ENCODE data around the gene IFNL1. TPM values are rescaled to one million over a fixed set of nuclear protein-coding genes. Genes with fewer than 3 reads are reported as not detected.

IFNL1 gene
- total RNA-seq, 2 donors from 2014 or later = not detected

- Histone ChIP-seq H3K36me3 (no peaks in the 10 kb centered on the region), H3K4me1 (no peaks in the 10 kb centered on the region), H3K9me3 (no peaks in the 10 kb centered on the region), H3K27me3 (no peaks in the 10 kb centered on the region), H3K27ac (no peak overlapping the region), H3K9ac (ENCODE audit: low read depth in 2 of 2, low read length in 2 of 2) (no peak overlapping the region), H3K4me3 (no peak overlapping the region)
- intact Hi-C loops (cut with DNase I) = no loop called here
- TF ChIP-seq CTCF (IDR thresholded peaks at IDR 0.05) = no peak
- DNase-seq = no peak
Observed at GRCh38 chr19:39284032-39284431, 12.2 kb upstream of the IFNL1 start.

- Histone ChIP-seq H3K9me3 (no peaks in the 10 kb centered on the region), H3K27ac (no peak overlapping the region), H3K27me3 (no peaks in the 10 kb centered on the region), H3K36me3 (no peaks in the 10 kb centered on the region), H3K4me3 (no peak overlapping the region), H3K9ac (ENCODE audit: low read depth in 2 of 2, low read length in 2 of 2) (no peak overlapping the region), H3K4me1 (no peaks in the 10 kb centered on the region)
- TF ChIP-seq CTCF (IDR thresholded peaks at IDR 0.05) = no peak
- intact Hi-C loops (cut with DNase I) = no loop called here
- DNase-seq = no peak
Observed at GRCh38 chr19:39293394-39293793, 2.8 kb upstream of the IFNL1 start.

GRCh38 chr19:39296906-39297305 is 699 bp downstream of the IFNL1 start:
- H3K9me3 ChIP-seq = no peaks in the 10 kb centered on the region
- intact Hi-C loops (cut with DNase I) = no loop called here
- DNase-seq = no peak
- no peak overlapping the region for H3K9ac ChIP-seq (ENCODE audit: low read depth in 2 of 2, low read length in 2 of 2)
- no peaks in the 10 kb centered on the region for H3K36me3 ChIP-seq
- H3K27me3 ChIP-seq = no peaks in the 10 kb centered on the region
- H3K27ac ChIP-seq = no peak overlapping the region
- no peak overlapping the region for H3K4me3 ChIP-seq
- no peak for TF ChIP-seq CTCF (IDR thresholded peaks at IDR 0.05)
- no peaks in the 10 kb centered on the region for H3K4me1 ChIP-seq

- Histone ChIP-seq H3K9me3 (no peaks in the 10 kb centered on the region), H3K36me3 (no peaks in the 10 kb centered on the region), H3K4me1 (no peaks in the 10 kb centered on the region), H3K9ac (ENCODE audit: low read depth in 2 of 2, low read length in 2 of 2) (no peak overlapping the region), H3K27me3 (no peaks in the 10 kb centered on the region), H3K4me3 (no peak overlapping the region), H3K27ac (no peak overlapping the region)
- DNase-seq = no peak
- intact Hi-C loops (cut with DNase I) = no loop called here
- no peak for TF ChIP-seq CTCF (IDR thresholded peaks at IDR 0.05)
Observed at GRCh38 chr19:39297931-39298634, 1.9 kb downstream of the IFNL1 start.

GRCh38 chr19:39299404-39299803 is 3.2 kb downstream of the IFNL1 start:
- Histone ChIP-seq H3K4me3 (no peak overlapping the region), H3K9me3 (no peaks in the 10 kb centered on the region), H3K27me3 (no peaks in the 10 kb centered on the region), H3K36me3 (no peaks in the 10 kb centered on the region), H3K9ac (ENCODE audit: low read depth in 2 of 2, low read length in 2 of 2) (no peak overlapping the region), H3K27ac (no peak overlapping the region), H3K4me1 (no peaks in the 10 kb centered on the region)
- DNase-seq = no peak
- intact Hi-C loops (cut with DNase I) = no loop called here
- TF ChIP-seq CTCF (IDR thresholded peaks at IDR 0.05) = no peak
